GM06990 (cell line): ENCODE measurements around the gene OGDHL.
"Not testable (repeated sequence)": the region's sequence is repeated elsewhere in the genome, so short reads cannot be mapped to it uniquely, and the experiment has no call there.

Source experiments
- DNase-seq: peaks from one replicate; pipeline ENCODE4 v3.0.0-alpha.2; 2011; ENCODE audit not compliant: insufficient read length; ENCODE audit errors: extremely low read depth
- H3K27me3 ChIP-seq: replicated peaks from 2 replicates; pipeline ENCODE4 v1.6.0; 2011; ENCODE audit warnings: low read length; ENCODE audit not compliant: control insufficient read depth, insufficient read depth
- H3K36me3 ChIP-seq: 2 replicates; pipeline ENCODE4 v1.5.1; 2011; ENCODE audit warnings: low read length; ENCODE audit not compliant: control insufficient read depth, insufficient read depth
- H3K4me3 ChIP-seq: replicated peaks from 2 replicates; pipeline ENCODE4 v1.5.1; 2011; ENCODE audit warnings: low read depth, mild to moderate bottlenecking, control low read depth, low read length
- CTCF ChIP-seq: IDR thresholded peaks from 2 replicates; pipeline ENCODE4 v1.5.1; 2011; ENCODE audit warnings: low read length, control low read depth, mild to moderate bottlenecking, inconsistent platforms; ENCODE audit not compliant: insufficient read depth, poor library complexity, severe bottlenecking

Gene OGDHL

GRCh38 chr10:49726593-49726992 is 35.5 kb downstream of the OGDHL start:
- Histone ChIP-seq H3K4me3 (no peak overlapping the region), H3K27me3 (no peaks in the 10 kb centered on the region), H3K36me3 (no peaks in the 10 kb centered on the region)
- DNase-seq: no peak
- TF ChIP-seq CTCF: no peak

- not testable (repeated sequence) for H3K36me3 ChIP-seq, DNase-seq, H3K27me3 ChIP-seq, H3K4me3 ChIP-seq
Measured at GRCh38 chr10:49715157-49715556, 47.0 kb downstream of the OGDHL start.

DNA sequence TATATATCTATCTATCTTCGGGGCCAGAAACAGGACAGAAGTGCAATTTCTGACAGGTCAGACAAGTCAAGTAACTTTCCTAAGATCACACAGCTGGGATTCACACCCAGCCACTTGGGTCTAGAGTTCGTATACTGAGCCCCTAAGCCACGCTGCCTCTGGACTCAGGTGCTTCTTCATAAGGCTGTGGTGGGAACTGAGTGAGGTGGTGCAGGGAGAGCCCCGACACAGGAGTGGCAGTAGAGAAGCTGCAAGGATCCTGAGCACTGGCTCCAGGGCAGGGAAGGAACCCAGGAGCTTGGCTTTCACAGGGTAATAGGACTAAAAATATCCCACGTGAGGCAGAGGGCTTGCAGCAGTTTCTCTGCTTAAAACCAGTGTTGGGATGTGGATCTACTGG is 48.9 kb downstream of the OGDHL start:
- no peak for TF ChIP-seq CTCF
- no peak overlapping the region for H3K4me3 ChIP-seq
- H3K36me3 ChIP-seq: no peaks in the 10 kb centered on the region
- no peak for DNase-seq
- H3K27me3 ChIP-seq: no peaks in the 10 kb centered on the region; the same call in none of the 2 replicates

DNA sequence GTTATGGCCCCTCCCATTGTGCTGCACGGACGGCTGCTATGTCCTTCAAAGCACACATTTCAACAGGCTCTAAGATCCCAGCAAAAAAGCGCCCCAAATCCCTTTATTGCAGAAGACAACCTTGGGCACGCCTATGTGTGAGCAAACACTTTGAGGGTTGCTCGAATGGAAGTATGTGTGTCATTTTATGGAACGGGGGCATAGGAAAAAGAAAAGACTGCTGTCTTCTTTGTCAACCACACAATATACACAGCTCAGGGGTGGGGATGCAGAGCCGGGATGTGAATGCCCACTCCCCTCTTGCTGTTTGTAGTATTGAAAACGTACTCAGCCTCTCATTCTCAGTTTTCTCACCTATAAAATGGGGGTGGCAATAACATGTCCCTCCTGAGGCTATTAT is 50.6 kb downstream of the OGDHL start:
- DNase-seq: no peak
- Histone ChIP-seq H3K36me3 (no peaks in the 10 kb centered on the region), H3K4me3 (no peak overlapping the region), H3K27me3 (no peaks in the 10 kb centered on the region; the same call in none of the 2 replicates)
- TF ChIP-seq CTCF: no peak

DNA sequence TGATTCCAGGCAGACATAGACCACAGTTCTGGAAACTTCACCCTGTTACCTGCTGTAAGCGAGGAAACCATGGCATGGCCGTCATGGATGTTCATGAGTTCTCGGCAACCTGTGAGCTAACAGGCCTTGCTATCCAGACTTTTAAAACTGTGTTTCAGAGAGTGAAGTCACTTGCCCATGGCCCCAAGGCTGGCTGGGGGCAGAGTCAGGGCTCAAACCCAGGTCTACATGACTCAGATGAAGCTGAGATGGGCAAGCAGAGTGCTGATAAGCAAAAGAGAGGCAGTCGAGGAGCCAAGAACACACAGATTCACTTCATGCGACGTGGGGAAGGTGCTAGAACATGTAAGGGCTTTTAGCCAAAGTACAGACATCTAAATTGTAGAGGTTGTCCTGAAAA is 51.2 kb downstream of the OGDHL start:
- H3K4me3 ChIP-seq: no peak overlapping the region
- TF ChIP-seq CTCF: no peak
- DNase-seq: no peak
- no peaks in the 10 kb centered on the region for H3K36me3 ChIP-seq
- no peaks in the 10 kb centered on the region; the same call in none of the 2 replicates for H3K27me3 ChIP-seq

DNA sequence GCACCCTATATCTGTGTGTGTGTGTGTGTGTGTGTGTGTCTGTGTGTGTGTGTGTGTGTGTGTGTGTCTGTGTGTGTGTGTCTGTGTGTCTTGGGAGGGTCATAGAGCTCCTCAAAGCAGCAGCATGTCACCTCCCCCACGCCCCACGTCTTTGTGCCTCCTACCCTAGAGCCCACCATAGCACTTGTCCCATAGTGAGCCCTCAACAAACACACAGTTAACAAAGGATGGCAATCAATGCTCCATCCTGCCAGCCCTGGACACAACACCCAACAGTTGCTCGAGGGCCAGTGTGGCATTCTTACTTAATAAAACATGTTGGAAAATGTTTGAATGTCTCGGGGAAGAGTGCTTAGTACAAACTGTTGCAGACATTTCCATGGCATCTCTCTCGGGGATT is 52.2 kb downstream of the OGDHL start:
- DNase-seq: no peak
- no peaks in the 10 kb centered on the region for H3K36me3 ChIP-seq
- H3K27me3 ChIP-seq: no peaks in the 10 kb centered on the region; the same call in none of the 2 replicates
- H3K4me3 ChIP-seq: no peak overlapping the region
- no peak for TF ChIP-seq CTCF
